HepG2 (cell line): Measurements from ENCODE around the gene NTM. TPM values are rescaled to one million over a fixed set of nuclear protein-coding genes. Genes with fewer than 3 reads are reported as not detected.

Experiments used
- CCAR2 ChIP-seq: fragments of 200-400 bp; formaldehyde crosslinking; optimal IDR thresholded peaks from 2 replicates; pipeline ENCODE3; 2018; ENCODE audit warnings: low read depth, mild to moderate bottlenecking, low read length, moderate library complexity
- ZBTB3 ChIP-seq: sonication (generic); formaldehyde crosslinking; IDR thresholded peaks from 2 replicates; pipeline ENCODE4 v1.4.0; 2020; ENCODE audit warnings: low read depth, mild to moderate bottlenecking, moderate library complexity, missing genetic modification reagents, borderline replicate concordance
- ZNF318 ChIP-seq: sonication (generic); formaldehyde crosslinking; IDR thresholded peaks from 2 replicates; pipeline ENCODE4 v1.4.0; 2020; ENCODE audit warnings: mild to moderate bottlenecking, missing genetic modification reagents
- polyA plus RNA-seq, 8 experiments: library from polyadenylated mRNA; depleted of rRNA in 3 of 8; stranded (reverse) in 7 of 8; unstranded in 1 of 8; fragments of >200 nt; fragmentation: Illumina TruSeq in 4 of 8; extraction: Trizol in 4 of 8; gene quantifications; 2 replicates each; pipeline versions ENCODE4 v1.2.1 to v1.2.3, GENCODE V29; 2011 to 2016; ENCODE audit warnings: low read depth in 4 of 8, missing spikeins in 1 of 8, mixed read lengths in 1 of 8; ENCODE audit not compliant: insufficient read depth in 1 of 8
- total RNA-seq, 5 experiments: library from RNA; depleted of rRNA; stranded (reverse); fragments of >200 nt; fragmentation: Illumina TruSeq; extraction: Trizol; gene quantifications; 2 replicates each; pipeline ENCODE4 v1.2.3, GENCODE V29; 2016; ENCODE audit warnings: low read depth in 1 of 5
- TF ChIP-seq, protein P1 (sequence below), 2 experiments: fragments of 450-650 bp in 1 of 2; sonication (generic) in 1 of 2; formaldehyde crosslinking in 1 of 2; IDR thresholded peaks; 2 replicates each; pipeline versions ENCODE4 v1.6.1 to v1.8.0; 2016 to 2022; ENCODE audit warnings: antibody characterized with exemption in 1 of 2, mild to moderate bottlenecking in 1 of 2, missing genetic modification reagents in 1 of 2

NTM gene
- total and polyA plus RNA-seq, 2 of the 13 experiments (the other 11 are each of a cell fraction or from before 2014, with no cell fraction given): not detected

- TF ChIP-seq ZNF318 (CRISPR knock-in tag): no peak
- TF ChIP-seq ZBTB3: no peak
- no peak for TF ChIP-seq CCAR2
- TF ChIP-seq, protein P1, sequence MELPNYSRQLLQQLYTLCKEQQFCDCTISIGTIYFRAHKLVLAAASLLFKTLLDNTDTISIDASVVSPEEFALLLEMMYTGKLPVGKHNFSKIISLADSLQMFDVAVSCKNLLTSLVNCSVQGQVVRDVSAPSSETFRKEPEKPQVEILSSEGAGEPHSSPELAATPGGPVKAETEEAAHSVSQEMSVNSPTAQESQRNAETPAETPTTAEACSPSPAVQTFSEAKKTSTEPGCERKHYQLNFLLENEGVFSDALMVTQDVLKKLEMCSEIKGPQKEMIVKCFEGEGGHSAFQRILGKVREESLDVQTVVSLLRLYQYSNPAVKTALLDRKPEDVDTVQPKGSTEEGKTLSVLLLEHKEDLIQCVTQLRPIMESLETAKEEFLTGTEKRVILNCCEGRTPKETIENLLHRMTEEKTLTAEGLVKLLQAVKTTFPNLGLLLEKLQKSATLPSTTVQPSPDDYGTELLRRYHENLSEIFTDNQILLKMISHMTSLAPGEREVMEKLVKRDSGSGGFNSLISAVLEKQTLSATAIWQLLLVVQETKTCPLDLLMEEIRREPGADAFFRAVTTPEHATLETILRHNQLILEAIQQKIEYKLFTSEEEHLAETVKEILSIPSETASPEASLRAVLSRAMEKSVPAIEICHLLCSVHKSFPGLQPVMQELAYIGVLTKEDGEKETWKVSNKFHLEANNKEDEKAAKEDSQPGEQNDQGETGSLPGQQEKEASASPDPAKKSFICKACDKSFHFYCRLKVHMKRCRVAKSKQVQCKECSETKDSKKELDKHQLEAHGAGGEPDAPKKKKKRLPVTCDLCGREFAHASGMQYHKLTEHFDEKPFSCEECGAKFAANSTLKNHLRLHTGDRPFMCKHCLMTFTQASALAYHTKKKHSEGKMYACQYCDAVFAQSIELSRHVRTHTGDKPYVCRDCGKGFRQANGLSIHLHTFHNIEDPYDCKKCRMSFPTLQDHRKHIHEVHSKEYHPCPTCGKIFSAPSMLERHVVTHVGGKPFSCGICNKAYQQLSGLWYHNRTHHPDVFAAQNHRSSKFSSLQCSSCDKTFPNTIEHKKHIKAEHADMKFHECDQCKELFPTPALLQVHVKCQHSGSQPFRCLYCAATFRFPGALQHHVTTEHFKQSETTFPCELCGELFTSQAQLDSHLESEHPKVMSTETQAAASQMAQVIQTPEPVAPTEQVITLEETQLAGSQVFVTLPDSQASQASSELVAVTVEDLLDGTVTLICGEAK (IDR thresholded peaks at IDR 0.05): no peak
- TF ChIP-seq, protein P1 (CRISPR knock-in tag; IDR thresholded peaks at IDR 0.05): no peak
Observed at GRCh38 chr11:131942878-131943277, 572.5 kb downstream of the NTM start (continued).
